ENCODE measurements around the gene TCF7.
"Not testable (repeated sequence)": the region's sequence is repeated elsewhere in the genome, so short reads cannot be mapped to it uniquely, and the experiment has no call there.

TCF7 gene

DNA sequence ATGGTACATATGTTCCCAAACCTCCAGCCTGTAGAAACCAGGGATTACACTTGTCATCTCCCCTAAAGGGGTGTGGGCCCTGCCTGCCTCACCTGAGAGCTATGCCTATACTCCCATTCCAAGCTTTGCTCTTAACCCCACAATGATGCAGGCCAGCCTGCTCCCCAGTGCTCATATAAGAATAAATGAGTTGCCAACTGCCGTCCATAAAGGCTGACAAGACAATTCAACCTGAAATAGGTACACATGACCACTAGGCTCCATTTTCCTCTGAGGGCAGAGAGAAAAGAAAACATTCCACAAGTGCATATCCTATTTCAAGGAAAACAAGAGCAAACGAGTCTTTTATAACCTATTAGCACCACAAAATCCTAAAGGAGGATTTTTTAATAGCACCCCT lies 33.8 kb downstream of the TCF7 start:
- TF ChIP-seq, protein P1, sequence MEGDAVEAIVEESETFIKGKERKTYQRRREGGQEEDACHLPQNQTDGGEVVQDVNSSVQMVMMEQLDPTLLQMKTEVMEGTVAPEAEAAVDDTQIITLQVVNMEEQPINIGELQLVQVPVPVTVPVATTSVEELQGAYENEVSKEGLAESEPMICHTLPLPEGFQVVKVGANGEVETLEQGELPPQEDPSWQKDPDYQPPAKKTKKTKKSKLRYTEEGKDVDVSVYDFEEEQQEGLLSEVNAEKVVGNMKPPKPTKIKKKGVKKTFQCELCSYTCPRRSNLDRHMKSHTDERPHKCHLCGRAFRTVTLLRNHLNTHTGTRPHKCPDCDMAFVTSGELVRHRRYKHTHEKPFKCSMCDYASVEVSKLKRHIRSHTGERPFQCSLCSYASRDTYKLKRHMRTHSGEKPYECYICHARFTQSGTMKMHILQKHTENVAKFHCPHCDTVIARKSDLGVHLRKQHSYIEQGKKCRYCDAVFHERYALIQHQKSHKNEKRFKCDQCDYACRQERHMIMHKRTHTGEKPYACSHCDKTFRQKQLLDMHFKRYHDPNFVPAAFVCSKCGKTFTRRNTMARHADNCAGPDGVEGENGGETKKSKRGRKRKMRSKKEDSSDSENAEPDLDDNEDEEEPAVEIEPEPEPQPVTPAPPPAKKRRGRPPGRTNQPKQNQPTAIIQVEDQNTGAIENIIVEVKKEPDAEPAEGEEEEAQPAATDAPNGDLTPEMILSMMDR (IDR thresholded peaks at IDR 0.05; ENCODE audit: borderline replicate concordance, control extremely low read depth, extremely low read depth, insufficient read depth, missing control alignments), result no peak
- DNase-seq (ENCODE audit: low spot score), result no peak
- in situ Hi-C loops (cut with MboI; ENCODE audit: low sequenced_read_pairs, unreplicated experiment), result loop anchor here (5.0 kb wide), 1 partner anchor 106 kb away; no protein-coding TSS in a partner anchor

DNA sequence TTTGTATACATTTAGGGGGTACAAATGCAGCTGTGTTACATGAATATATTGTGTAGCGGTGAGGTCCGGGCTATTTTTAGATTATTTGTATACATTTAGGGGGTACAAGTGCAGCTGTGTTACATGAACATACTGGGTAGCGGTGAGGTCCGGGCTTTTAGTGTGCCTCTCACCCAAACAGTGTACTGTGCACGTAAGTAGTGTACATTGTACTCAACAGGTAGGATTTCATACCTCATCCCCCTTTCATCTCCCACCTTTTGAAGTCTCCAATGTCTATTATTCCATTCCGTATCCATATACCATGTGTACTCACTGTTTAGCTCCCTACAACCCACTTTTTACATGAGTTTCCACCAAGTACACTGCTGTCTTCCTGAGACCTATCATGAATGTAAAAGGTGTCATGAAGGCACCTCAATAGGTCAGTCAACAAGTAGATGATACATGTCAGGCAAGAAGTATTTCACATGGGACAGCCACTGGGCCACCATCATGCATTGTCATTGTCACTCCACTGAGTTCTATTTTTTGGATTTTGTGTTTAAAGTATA lies 34.6 kb downstream of the TCF7 start:
- TF ChIP-seq, protein P1 (IDR thresholded peaks at IDR 0.05; ENCODE audit: borderline replicate concordance, control extremely low read depth, extremely low read depth, insufficient read depth, missing control alignments), result no peak
- in situ Hi-C loops (cut with MboI; ENCODE audit: low sequenced_read_pairs, unreplicated experiment), result loop anchor here (5.0 kb wide), 1 partner anchor 107 kb away; no protein-coding TSS in a partner anchor
- DNase-seq (ENCODE audit: low spot score), result no peak

DNA sequence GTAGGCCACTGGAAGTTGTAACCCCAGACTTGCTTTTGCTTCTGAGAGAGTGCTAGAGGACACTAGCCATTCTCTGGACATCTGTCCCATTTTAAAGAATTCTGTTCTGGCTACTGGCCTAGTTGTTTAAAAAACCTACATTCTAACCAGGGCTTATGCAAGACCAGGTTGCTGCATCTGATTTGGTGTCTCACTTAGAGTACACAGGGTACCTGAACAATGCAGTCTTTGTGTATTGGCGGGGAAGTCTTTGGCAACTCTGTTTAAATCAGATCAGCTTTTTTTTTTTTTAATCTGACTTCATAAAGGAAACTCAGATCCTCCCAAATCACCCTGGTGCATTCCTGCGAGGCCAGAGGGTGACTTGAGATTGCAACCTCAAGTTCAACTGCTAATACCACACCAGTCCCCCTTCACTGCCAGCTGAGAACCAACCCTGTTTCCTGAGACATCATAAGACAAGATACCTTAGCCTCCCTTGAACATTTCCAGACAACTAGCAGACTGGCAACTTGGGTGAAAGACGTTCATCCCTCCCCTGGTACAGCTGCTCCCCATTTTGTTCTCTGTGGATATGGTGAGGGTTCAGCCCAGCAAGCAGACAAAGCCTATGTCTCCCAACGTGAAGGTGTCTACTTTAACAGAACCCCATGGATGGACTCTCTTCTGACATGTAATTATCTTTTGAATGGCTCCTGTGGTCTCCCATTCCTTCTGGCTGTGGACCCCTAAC lies 35.3 kb downstream of the TCF7 start:
- DNase-seq (ENCODE audit: low spot score), result no peak
- in situ Hi-C loops (cut with MboI; ENCODE audit: low sequenced_read_pairs, unreplicated experiment), result loop anchor here (5.0 kb wide), 1 partner anchor 107 kb away; no protein-coding TSS in a partner anchor
- TF ChIP-seq, protein P1 (IDR thresholded peaks at IDR 0.05; ENCODE audit: borderline replicate concordance, control extremely low read depth, extremely low read depth, insufficient read depth, missing control alignments), result no peak

DNA sequence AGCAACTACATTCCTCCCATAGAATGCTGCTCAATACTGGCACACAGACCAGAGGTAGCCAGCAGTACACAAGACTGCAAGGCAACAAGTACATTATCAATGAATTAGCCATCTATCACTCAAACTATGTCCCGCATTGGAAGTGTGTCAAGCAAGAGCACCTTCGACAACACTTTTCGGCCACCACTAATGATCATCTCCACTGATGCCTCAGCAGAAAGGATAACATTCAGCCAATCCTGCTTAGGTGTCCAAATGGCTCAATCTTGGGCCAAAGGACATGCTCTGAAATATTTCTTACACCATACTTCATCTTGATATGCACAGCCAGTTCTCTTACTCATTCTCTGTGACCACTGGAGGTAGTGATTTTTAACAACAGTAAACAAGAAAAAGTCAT lies 37.2 kb downstream of the TCF7 start:
- no peak for DNase-seq (ENCODE audit: low spot score)
- in situ Hi-C loops (cut with MboI; ENCODE audit: low sequenced_read_pairs, unreplicated experiment), result no loop called here
- TF ChIP-seq, protein P1 (IDR thresholded peaks at IDR 0.05; ENCODE audit: borderline replicate concordance, control extremely low read depth, extremely low read depth, insufficient read depth, missing control alignments), result no peak

DNA sequence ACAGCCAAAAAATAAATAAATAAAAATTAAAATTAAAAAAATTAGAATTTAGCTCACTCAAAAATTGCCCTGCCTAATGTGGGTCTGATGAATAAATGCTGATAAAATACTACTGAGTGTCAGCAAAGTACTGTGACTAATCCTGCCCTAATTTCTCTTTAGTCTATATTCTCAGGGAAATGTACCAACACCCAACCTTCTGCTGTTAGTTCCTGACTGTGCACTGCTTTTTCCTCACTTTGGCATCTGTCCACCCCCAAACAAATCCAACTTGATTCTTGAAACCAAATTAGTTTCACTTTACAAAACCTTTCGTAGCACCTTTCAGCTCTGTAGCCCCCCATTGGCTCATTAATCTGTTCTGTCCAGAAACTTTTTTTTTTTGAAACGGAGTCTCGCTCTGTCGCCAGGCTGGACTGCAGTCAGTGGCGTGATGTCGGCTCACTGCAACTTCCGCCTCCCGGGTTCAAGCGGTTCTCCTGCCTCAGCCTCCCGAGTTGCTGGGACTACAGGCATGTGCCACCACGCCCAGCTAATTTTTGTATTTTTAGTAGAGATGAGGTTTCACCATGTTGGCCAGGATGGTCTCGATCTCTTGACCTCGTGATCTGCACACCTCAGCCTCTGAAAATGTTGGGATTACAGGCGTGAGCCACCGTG lies 37.8 kb downstream of the TCF7 start:
- DNase-seq (ENCODE audit: low spot score); in situ Hi-C loops (cut with MboI; ENCODE audit: low sequenced_read_pairs, unreplicated experiment): not testable (repeated sequence)

DNA sequence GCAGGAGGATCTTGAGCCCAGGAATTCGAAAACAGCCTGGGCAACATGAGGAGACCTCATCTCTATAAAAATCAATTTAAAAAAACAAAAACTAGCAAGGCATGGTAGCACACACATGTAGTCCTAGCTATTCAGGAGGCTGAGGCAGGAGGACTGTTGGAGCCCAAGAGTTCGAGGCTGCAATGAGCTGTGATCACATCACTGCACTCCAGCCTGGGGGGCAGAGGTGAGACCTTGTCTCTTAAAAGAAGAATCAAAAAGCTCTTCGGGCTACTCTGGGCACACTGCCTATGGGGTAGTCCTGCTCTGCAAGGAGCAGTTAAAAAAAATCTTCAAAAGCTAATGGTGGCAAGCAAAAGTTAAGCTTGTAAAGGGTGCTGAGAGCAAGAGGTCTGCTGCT lies 38.8 kb downstream of the TCF7 start:
- in situ Hi-C loops (cut with MboI; ENCODE audit: low sequenced_read_pairs, unreplicated experiment), result no loop called here
- TF ChIP-seq, protein P1 (IDR thresholded peaks at IDR 0.05; ENCODE audit: borderline replicate concordance, control extremely low read depth, extremely low read depth, insufficient read depth, missing control alignments), result no peak
- no peak for DNase-seq (ENCODE audit: low spot score)

DNA sequence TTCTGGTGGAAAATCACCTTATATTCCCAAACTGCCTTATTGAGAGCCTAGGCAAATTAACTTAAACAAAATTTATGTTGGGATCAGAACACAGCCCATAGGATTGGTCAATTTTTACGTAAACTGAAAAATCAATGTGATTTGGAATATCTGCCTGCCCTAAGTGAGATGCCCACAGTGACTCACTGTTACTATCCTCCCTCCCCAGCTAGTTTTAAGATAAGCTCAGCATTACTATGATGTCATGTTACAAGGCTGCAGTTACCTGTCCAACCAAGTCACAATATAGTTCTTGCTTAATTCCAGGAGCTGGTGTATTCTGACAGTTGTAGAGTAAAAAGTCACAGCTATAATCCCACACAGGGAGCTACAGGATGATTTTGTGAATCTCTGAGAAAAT lies 39.2 kb downstream of the TCF7 start:
- TF ChIP-seq, protein P1 (IDR thresholded peaks at IDR 0.05; ENCODE audit: borderline replicate concordance, control extremely low read depth, extremely low read depth, insufficient read depth, missing control alignments), result no peak

More for the DNA sequence above, 39.2 kb downstream of the TCF7 start:
- no peak for DNase-seq (ENCODE audit: low spot score)
- in situ Hi-C loops (cut with MboI; ENCODE audit: low sequenced_read_pairs, unreplicated experiment), result no loop called here

Data from GM13976 (cell line).